HL-60 (cell line): Measurements from ENCODE around the gene DPP6.

ENCODE experiments used
- CTCF ChIP-seq: IDR thresholded peaks from one replicate; pipeline ENCODE4 v1.5.1; 2011; ENCODE audit warnings: low read length, control low read depth, inconsistent platforms; ENCODE audit not compliant: insufficient read depth
- GABPA ChIP-seq: IDR thresholded peaks from 2 replicates; pipeline ENCODE4 v1.6.1; 2012; ENCODE audit warnings: low read depth
- POLR2AphosphoS5 ChIP-seq: IDR thresholded peaks from 2 replicates; pipeline ENCODE4 v1.6.1; 2012; ENCODE audit warnings: low read depth

DNA sequence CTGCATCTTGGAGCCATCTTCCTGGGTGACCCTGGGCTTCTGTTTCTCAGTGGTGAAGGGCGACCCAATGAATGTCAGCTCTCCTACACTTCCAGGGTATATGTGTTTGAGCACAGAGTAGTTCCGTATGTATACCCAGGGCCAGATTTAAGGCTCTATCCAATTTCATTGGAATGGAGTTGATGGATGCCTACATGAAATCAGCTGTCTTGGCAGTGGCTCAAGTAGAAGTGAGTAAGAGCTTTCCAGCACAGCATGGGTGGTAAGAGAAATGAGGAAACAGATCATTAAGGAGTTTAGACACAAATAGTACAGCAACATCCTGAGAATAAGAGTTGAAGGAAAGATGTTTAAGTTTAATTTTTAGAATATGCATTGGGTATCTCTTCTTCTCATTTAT, 517.7 kb downstream of the DPP6 start:
- TF ChIP-seq CTCF: no peak
- TF ChIP-seq POLR2AphosphoS5: no peak
- no peak for TF ChIP-seq GABPA
